Panc1 (cell line): ENCODE data around the gene KIF3A.

Experiments
- POLR2AphosphoS5 ChIP-seq: IDR thresholded peaks from 2 replicates; pipeline ENCODE4 v1.6.1; 2012; ENCODE audit warnings: mild to moderate bottlenecking, low read depth, low read length, moderate library complexity
- REST ChIP-seq, 2 experiments: IDR thresholded peaks; 2 replicates each; pipeline ENCODE4 v1.6.1; 2011 to 2012; ENCODE audit warnings: low read depth in 2 of 2, control low read depth in 1 of 2, low read length in 1 of 2, mild to moderate bottlenecking in 1 of 2, moderate library complexity in 1 of 2; ENCODE audit not compliant: insufficient read depth in 1 of 2
- SIN3A ChIP-seq: IDR thresholded peaks from 2 replicates; pipeline ENCODE4 v1.6.1; 2012; ENCODE audit warnings: low read depth, mild to moderate bottlenecking, low read length, moderate library complexity, borderline replicate concordance; ENCODE audit not compliant: insufficient read depth
- TCF7L2 ChIP-seq: IDR thresholded peaks from 2 replicates; pipeline ENCODE4 v1.6.1; 2011; ENCODE audit warnings: mild to moderate bottlenecking, low read depth, low read length, inconsistent platforms
- TF ChIP-seq, protein P1 (sequence below): fragments of 450-650 bp; IDR thresholded peaks from 2 replicates; pipeline ENCODE4 v1.5.1; 2017; ENCODE audit warnings: mild to moderate bottlenecking

GRCh38 chr5:132737982-132738681 is 786 bp upstream of the KIF3A start:
- TF ChIP-seq, protein P1, sequence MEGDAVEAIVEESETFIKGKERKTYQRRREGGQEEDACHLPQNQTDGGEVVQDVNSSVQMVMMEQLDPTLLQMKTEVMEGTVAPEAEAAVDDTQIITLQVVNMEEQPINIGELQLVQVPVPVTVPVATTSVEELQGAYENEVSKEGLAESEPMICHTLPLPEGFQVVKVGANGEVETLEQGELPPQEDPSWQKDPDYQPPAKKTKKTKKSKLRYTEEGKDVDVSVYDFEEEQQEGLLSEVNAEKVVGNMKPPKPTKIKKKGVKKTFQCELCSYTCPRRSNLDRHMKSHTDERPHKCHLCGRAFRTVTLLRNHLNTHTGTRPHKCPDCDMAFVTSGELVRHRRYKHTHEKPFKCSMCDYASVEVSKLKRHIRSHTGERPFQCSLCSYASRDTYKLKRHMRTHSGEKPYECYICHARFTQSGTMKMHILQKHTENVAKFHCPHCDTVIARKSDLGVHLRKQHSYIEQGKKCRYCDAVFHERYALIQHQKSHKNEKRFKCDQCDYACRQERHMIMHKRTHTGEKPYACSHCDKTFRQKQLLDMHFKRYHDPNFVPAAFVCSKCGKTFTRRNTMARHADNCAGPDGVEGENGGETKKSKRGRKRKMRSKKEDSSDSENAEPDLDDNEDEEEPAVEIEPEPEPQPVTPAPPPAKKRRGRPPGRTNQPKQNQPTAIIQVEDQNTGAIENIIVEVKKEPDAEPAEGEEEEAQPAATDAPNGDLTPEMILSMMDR = no peak
- TF ChIP-seq POLR2AphosphoS5 (no peak), SIN3A (no peak), REST (IDR thresholded peaks at IDR 0.05; ENCODE audit: insufficient read depth in 1 of 2, low read depth in 2 of 2, low read length in 1 of 2) (no peak), TCF7L2 (no peak)
